NCI-H2029 treated with DMSO at 0.1 percent for 48 hours (cell line): ENCODE measurements around the gene POLR3C.
"Not testable (repeated sequence)": the region's sequence is repeated elsewhere in the genome, so short reads cannot be mapped to it uniquely, and the experiment has no call there.

ENCODE experiments used
- DNase-seq: peaks from one replicate; lab custom pipeline; 2025; lab: John Stamatoyannopoulos, UW

The POLR3C gene

DNA sequence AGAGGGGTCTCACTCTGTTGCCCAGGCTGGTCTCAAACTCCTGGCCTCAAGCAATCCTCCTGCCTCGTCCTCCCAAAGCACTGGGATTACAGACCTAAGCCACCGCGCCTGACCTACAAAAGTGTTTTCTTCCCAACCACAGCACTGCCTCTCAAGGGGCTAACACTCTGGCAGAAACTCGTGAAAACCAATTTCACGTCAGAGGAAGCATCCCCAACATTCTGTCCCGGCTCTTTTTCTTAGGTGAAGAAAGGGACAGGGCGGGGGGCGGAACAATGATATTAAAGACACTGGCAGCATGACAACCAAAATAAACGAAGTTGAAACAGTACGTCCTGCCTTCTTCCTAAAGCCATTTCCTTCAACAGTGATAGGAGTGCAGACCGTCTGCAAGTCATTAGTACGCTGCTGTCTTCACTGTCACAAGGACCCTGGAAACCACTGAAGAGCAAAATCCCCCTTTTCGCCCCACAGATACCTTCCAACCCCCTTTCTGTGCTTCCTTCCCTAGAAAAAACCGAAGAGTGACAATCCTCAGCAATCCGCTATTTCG lies 1.1 kb upstream of the POLR3C start:
- DNase-seq, result not testable (repeated sequence)

DNA sequence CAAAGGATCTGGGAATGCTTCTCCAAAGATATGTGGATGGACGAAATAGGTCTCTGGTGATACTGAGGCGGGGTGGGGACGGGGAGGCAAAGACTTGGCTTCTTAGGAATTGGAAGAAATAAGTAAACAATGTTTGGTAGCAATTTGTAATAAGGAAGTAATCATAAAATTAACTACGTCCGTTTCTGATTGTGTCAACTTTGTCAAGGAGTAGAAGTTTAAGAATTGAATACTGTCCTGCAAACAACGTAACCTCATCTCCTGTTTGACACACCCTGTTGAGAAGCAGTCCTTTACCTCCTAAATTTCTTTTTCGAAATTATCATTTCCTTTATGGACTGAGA lies 471 bp downstream of the POLR3C start:
- DNase-seq, result no peak

DNA sequence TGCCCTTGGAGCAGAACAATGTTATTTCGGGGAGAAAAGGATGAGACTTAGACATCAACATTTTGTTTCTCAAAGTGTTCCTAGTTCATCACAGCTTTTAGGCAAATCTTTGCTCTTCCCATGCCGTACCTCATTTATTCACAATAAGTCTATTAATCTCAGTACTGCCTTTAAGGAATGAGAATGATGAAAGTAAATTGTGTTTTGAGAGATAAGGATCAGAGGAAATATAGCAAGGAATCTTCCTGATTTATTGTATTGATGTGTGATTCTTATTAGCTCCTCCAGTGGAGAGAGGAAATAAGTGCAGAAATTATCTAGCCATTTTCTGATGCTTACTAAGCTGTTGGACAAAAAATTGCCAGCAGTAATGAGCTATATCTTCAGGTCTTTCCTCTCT lies 2.0 kb downstream of the POLR3C start:
- DNase-seq, result no peak

DNA sequence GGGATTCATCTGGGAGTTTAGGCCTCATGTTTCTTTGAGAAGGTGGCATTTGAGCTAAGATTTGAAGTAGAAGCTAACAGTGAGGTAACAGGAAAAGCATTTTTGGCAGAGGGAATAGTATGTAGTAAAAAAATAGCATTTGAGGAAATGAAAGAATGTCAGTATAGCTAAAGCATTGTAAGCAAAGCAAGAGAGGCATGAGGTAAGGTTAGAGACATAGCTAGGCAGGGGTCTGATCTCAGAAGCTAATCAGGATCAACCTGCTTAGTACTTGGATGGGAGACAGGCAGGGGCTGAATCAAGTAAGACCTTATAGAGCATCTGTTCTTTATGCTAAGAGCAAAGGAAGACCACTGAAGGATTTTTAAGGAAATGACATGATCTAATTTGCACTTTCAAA lies 4.0 kb downstream of the POLR3C start:
- DNase-seq, result no peak

DNA sequence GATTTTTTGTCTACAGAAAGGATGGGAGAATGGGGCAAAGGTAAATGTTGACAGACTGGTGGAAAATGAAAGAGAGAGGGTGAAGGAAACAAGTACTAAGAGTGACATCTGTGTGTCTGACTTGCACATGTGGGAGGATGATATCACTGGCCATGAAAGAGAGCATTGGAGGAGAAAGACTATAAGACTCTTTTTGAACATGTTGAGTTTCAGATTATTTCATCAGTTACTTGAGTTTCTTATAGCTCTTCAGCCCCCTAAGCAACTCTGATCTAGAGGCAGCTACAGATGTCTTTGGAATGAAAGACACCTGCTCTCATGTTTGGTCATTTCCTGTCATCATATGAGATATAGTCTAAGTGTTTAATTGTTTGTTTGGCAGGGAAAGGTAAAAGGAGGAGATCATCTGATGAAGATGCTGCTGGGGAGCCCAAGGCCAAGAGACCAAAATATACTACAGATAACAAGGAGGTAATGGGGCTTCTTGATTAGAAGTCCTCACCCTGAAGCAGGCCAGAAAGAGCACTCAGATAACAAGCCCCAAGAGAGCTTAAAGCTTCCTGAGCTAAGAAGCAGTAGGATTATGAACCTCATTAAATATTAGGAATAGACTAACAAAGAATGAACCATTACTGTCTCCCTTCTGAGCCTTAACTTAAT lies 4.5 kb downstream of the POLR3C start:
- DNase-seq, result no peak

DNA sequence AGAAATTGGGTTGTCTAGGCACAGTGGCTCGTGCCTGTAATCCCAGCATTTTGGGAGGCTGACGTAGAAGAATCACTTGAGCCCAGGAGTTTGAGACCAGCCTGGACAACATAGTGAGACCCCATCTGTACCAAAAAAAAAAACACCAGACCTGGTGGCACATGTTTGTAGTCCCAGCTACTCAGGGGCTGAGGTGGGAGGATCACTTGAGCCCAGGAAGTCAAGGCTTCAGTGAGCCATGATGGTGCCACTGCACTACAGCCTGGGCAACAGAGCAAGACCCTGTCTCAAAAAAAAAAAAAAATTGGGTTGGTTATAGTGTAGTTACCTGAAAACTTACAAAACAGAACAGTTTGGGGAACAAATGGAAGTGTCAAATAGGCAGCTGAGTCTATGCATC lies 6.8 kb downstream of the POLR3C start:
- DNase-seq, result not testable (repeated sequence)

DNA sequence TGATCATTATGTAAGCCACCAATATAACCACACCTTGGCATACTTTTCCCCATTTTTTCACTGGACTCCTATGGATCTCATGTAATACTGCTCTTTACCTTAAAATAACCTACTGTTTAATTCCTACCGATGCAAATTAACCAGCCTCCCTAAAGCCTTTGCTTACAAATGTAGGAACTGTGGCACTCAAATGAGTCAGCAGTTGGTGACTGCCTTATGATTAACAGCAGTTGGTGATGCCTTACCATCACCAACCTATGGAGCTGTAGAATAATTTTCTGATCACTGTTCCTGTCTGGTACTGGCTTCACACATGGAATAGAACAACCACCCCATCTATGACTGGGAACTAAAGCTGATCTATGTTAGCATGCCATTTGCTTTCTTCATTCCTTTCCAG lies 13.7 kb downstream of the POLR3C start:
- DNase-seq, result no peak

DNA sequence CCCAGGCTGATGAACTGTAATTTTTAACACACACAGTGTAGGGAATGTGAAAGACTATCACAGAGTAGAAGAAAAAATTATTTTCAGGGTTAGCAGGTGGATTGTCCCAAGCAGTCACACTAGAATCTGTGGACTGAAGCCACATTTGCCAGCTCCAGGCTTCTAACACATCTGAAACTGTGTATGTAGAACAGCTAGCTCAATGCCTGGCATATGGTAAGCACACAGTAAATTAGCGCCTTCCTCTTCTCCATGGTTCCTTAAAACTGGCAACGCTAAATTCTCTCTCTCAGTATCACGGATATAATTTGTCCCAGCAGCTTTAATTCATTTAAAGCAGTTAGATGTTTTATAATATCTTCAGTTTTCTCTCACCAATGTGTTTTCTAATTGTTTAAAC lies 19.0 kb downstream of the POLR3C start:
- no peak for DNase-seq

DNA sequence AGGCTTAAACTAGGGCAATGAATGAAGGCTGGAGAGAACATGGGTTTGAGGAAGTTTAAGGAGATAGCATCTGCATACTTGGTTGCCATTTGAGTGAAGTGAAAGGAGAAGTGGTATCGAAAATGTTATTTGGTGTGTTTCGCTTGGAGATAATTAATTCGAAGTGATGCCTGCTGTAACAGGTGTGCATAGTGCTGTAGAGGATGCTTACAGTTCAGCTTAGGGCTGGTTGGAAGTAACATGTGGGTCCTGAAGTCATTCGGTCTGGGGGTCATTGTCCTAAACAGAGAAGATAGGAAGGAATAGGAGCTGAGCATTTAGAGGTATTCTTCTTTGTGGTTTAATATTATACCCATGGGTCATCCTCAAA lies 21.1 kb downstream of the POLR3C start:
- no peak for DNase-seq

DNA sequence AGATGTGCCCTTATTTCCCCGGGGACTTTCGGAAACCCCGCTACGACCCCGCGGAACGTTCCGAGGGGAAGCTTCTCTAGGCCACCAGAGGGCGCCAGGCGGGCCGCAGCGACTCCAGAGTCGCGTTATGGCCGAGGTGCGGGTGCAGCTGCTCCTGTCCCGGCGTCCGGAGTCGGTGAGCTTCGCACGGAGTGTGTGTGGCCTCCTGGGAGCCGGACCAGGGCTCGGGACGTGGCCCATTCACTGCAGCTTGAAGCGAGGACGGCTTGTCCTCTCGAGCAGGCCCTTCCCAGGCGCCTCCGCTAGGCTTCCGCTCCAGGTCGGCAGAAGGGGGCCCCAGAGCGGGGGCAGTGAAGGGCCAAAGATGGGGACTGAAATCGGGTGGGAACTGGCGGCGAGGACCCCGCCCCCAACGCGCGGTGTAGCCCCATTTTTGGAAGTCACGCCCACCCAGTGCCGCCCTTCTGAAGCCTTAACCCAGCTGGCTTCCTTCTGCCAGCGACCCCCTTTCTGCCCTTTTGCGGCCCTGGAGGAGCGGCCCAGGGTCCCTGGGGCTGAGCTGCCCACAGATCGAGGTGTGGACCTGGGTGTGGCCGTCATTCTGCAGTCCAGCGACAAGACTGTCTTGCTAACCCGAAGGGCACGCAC lies 21.6 kb downstream of the POLR3C start, which contains the start of gene NUDT17:
Gene NUDT17 (plus strand): TSS at position 117 of the 648 bp plus-strand sequence. CDS start 11 bp downstream, at position 128.
- peak; percentile 49 for DNase-seq

DNA sequence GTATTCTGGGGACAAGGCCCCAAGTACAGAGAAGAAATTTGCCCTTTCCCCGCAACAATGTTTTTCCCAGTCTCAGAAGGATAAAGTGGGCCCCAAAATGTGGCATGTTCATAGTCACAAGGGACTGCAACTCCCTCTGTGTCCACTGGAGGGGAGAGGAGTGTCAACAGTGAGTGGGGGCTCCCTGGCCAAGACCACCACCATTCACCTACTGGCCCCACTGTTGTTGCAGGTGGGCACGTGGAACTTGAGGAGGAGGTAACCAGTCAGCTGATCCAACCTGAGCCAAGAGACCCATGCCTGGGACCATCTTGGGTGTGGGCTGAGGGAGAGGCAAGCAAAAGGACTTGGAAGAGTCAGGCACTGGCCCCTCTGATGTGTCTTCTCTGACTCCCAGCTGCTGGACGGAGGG lies 22.2 kb downstream of the POLR3C start:
- no peak for DNase-seq

DNA sequence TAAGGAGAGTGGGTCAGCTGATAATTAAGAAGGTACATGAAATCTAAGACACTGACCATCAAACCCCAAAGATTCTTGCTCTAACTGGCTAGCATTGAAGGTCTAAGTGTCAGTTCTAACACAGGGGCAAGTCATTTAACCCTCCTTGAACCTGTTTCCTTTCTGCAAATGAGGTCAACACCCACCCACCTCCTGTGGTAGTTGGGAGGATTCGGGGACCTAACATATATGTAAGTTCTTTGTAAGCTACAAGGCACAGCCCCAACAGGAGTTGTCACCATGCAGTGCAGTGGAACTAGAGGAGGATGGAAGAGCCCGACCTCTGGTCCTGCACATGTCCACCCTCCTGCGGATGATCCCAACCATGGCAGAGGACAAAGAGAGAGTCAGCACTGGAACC lies 23.8 kb downstream of the POLR3C start:
- no peak for DNase-seq

DNA sequence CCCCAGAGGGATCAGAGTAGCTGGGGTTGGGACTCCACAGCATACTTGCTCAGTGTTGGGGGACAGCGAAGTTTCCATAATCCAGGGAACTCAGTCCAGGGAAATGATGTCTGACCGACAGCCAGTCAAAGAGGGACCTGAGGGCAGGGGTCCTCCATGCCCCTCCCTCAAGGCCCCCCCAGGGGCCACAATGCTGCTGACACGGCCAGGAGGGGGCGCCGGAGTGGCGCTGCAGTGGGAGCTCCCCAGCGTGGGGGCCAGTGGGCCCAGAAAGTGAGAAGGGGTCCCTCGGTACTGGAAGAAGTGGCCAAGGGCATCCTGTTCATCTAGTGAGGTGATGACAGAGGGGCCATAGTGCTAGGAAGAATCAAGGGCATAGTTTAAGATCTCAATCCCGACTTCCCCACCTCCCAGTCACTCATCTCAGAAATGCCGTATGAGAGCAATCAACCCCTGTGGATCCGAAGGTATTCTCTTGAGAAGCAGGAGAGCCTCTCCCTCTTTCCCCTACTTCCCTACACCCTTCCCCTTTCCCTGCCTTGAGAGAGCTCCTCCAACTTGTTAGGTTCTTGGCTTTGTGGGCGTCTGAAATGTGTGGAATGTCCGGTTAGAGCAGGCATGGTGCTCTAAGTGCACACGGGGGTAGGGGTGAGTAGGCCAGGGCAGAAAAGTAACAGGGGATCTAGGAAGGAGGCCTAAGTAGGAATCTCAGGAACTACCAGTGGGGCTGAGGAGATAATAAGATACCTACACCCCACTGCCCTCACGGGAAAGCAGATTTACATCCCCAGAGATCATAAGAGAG lies 25.6 kb downstream of the POLR3C start:
- no peak for DNase-seq

DNA sequence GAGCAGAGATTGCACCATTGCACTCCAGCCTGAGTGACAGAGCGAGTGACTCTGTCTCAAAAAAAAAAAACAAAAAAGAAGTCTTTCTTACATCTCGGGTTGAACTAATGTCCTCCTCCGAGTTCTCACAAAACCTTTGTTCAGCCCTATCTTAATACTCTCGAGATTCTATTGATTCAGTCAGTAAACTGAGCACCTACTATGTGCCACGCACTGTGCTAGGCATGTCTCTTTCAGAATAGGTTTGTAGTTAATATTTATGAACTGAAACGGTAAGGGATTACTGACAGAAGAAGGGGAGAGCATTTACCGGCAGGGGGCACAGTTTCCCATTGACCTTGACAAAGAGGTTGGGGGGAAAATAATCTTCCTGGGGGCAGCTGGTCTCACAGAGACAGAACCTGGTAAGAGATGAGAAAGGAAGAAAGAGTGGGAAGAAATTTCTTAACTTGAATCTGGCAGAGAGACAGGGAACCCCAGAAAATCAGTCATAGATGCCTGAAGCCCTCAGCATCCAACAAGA lies 31.5 kb downstream of the POLR3C start:
- DNase-seq, result no peak

DNA sequence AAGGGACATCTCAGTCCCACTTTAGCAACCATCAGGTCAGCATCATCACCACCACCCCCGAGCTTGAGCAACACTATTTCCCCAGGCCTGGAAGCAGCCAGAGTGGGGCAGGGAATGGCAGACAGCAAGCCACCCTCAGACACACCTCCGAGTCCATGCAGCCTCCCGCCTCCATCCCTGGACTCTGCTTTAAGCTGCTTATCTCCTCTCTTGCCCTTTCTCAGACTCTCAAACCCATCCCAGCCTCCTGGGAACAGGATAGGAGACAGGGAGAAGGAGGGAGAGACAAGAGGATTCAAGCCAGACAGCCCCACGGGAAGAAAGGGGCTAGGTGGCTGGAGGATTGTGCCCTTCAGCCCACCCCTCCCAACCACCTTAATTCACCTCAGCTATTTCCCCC lies 33.2 kb downstream of the POLR3C start:
- DNase-seq, result no peak

DNA sequence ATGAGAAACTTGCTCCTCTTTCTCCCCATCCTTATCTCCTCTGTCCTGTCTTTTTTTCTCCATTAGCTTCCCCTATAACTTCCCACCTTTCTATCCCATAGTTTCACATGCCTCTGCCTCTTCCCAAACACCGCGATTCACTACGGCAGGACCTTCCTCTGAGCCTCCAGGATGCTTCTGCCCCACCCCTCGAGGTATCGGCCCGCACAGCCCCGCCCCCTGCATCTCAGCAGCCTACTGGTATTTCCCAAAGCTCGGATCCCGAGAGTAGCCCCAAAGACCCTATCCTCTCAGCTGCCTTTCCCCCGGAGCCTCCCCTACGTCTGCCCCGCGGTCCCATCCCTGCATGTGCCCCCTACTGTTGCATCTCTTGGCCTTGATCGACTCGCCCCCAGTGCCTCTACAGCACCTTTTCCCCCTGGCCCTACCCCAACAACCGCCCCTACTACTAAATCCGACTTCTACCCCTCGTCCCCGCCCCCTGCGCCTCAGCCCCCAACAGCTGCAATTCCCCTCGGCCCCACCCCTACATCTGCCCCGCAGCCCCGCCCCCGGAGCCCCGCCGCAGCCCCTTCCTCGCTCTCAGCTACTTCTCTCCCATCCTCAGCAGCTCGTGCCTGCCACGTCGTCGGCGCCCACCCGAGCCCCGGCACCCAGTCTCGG lies 34.4 kb downstream of the POLR3C start:
- no peak for DNase-seq

DNA sequence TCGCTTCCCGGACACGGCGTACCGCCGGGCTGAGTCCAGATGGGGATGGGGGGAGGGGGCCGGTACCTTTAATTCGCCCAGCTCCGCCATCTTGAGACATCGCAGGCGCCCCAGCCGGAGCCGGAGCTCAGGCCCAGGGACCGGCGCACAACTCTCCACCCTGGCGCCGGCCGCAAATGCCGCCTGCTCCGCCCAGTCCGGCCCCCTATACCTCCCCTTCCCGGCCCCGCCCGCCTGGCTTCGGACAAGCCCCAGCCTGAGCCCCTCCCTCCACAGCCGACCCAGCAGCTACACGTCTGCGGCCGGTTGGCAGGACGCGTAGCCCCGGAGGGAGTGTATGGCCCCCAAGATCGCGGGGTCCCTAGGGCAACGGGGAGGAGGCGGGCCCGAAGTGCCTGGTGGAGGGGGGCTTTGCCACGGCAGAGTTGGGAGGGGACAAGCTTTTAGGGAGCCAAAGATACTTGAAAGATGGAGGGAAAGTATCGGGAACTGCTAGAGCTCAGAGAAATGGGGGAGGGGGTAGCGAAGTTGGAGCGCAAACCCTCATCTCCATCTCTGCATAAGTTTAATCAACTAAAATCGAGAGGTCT lies 35.0 kb downstream of the POLR3C start, which contains the start of gene PIAS3:
Gene PIAS3 (minus strand): TSS at position 181 of the 590 bp plus-strand sequence. CDS start 91 bp downstream, at position 90.
- DNase-seq, result peak; percentile 60

DNA sequence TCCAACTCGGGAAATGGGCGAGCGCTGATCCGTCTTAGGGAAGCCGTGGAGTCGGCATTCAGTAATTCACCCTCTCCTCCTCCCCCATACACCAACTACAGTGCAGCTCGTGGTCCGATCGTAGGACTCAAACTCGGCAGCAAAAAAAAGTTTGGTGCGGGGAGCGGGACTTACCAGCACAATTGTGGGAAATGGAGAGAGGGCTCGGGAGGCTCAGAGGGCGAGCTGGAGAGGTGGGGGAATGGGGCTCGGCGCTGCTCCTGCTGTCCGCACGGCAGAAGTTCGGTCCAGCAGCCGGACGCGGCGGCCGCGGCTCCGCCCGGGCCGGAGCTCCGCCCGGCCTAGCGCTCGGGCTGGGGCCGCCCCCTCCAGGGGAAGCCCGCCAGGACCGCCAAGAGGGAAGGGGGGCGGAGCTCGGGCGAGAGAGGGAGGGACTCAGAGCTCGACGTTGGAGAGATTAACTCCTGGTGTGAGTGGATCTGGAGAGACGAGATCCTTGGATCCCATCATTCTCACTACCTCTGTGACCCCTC lies 35.6 kb downstream of the POLR3C start:
- peak; percentile 56 for DNase-seq

DNA sequence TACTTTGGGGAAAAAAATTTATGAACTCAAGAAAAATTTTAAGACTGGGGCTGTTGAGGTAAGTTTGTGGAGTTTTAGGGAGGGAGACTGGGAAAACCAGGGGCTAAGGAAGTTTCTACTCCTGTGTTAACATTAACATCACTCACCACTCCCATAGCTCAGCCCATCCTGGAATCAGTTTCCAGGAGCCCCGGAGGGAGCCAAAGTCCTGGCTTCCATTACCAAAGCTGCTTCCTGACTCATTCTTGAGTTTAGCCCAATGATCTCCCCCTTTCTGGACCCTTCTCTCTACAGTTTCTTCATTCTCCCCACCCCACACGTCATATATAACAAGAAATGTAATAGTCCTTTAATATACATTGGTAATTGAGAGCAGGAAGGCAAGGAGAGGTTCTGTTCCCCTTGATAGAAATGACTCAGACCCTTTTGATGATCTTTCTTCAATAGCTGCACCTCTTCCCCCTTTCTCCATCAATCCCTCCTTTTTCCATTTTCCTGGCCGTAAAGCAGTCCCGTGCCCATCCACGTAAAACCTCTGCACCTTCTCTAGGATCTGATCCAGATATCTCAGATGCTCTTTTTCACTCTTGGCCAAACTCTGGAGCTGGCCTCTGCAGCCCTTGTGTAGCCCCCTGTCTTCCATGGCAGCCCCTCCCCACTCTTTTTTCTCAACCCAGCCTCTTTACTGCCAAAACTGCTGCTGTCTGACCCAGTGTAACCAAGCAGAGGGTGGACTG lies 39.5 kb downstream of the POLR3C start:
- no peak for DNase-seq

DNA sequence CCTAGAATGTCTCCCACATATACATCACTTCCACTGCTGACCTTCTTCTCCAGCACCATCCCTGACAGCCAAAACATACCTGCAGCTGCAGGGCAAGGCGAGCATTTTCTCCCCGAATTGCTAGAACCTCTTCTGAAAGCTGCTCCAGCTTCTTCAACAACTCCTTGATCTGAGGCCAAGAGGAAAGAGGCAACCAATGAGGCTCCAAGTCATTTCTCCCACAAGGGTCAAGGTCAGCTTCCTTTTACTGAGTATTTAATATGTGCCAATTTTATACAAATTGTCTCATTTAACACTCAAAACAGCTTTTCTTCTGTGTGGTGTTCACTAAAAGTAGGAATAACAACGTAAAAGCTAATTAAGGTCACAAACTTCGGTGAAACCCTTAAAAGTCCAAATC lies 44.2 kb downstream of the POLR3C start:
- no peak for DNase-seq
